ENCODE measurements around the gene KCNC3.

The KCNC3 gene

GRCh38 chr19:50365434-50366306 lies 36.5 kb upstream of the KCNC3 start, which contains the start of gene NAPSA:
Gene NAPSA, minus strand, starts transcription at chr19:50365639. Its CDS starts 18 bp downstream, at chr19:50365621.
- Histone ChIP-seq H3K9me3 (ENCODE audit: control insufficient read depth, low read length) (no peaks in the 10 kb centered on the region), H3K27ac (ENCODE audit: insufficient read depth, low read depth, low read length, poor library complexity, severe bottlenecking) (no peak within 1 kb of the TSS), H3K4me1 (ENCODE audit: control insufficient read depth, insufficient read depth, low read length) (no peaks in the 10 kb centered on the region), H3K27me3 (ENCODE audit: control insufficient read depth, insufficient read depth, low read length, poor library complexity, severe bottlenecking) (no peaks in the 10 kb centered on the region), H3K4me3 (ENCODE audit: insufficient read depth, low read depth, low read length) (no peak within 1 kb of the TSS), H3K36me3 (ENCODE audit: control insufficient read depth, insufficient read depth, low read length) (no peaks in the 10 kb centered on the region)
- 83 to 87% methylated on average over 11 of the region's 11 CpGs for WGBS, 2 experiments

GRCh38 chr19:50362656-50363424 lies 33.7 kb upstream of the KCNC3 start:
- no peak overlapping the region for H3K4me3 ChIP-seq (ENCODE audit: insufficient read depth, low read depth, low read length)
- WGBS, 2 experiments: 74 to 81% methylated on average over 9 to 11 of the region's 11 CpGs
- no peak overlapping the region for H3K27ac ChIP-seq (ENCODE audit: insufficient read depth, low read depth, low read length, poor library complexity, severe bottlenecking)
- no peaks in the 10 kb centered on the region for H3K4me1 ChIP-seq (ENCODE audit: control insufficient read depth, insufficient read depth, low read length)
- H3K9me3 ChIP-seq (ENCODE audit: control insufficient read depth, low read length): no peaks in the 10 kb centered on the region
- H3K36me3 ChIP-seq (ENCODE audit: control insufficient read depth, insufficient read depth, low read length): no peaks in the 10 kb centered on the region
- H3K27me3 ChIP-seq (ENCODE audit: control insufficient read depth, insufficient read depth, low read length, poor library complexity, severe bottlenecking): no peaks in the 10 kb centered on the region

- Histone ChIP-seq H3K36me3 (ENCODE audit: control insufficient read depth, insufficient read depth, low read length) (no peaks in the 10 kb centered on the region), H3K9me3 (ENCODE audit: control insufficient read depth, low read length) (no peaks in the 10 kb centered on the region), H3K27me3 (ENCODE audit: control insufficient read depth, insufficient read depth, low read length, poor library complexity, severe bottlenecking) (no peaks in the 10 kb centered on the region), H3K4me1 (ENCODE audit: control insufficient read depth, insufficient read depth, low read length) (no peaks in the 10 kb centered on the region), H3K27ac (ENCODE audit: insufficient read depth, low read depth, low read length, poor library complexity, severe bottlenecking) (no peak overlapping the region), H3K4me3 (ENCODE audit: insufficient read depth, low read depth, low read length) (no peak overlapping the region)
- WGBS, 2 experiments: 90 to 92% methylated on average over 6 to 7 of the region's 7 CpGs
Measured at GRCh38 chr19:50362030-50362412, 32.8 kb upstream of the KCNC3 start.

GRCh38 chr19:50361290-50362029 lies 32.3 kb upstream of the KCNC3 start:
- no peaks in the 10 kb centered on the region for H3K9me3 ChIP-seq (ENCODE audit: control insufficient read depth, low read length)
- no peaks in the 10 kb centered on the region for H3K27me3 ChIP-seq (ENCODE audit: control insufficient read depth, insufficient read depth, low read length, poor library complexity, severe bottlenecking)
- H3K4me1 ChIP-seq (ENCODE audit: control insufficient read depth, insufficient read depth, low read length): no peaks in the 10 kb centered on the region
- WGBS, 2 experiments: 81% methylated on average over 6 of the region's 7 CpGs
- no peaks in the 10 kb centered on the region for H3K36me3 ChIP-seq (ENCODE audit: control insufficient read depth, insufficient read depth, low read length)
- no peak overlapping the region for H3K27ac ChIP-seq (ENCODE audit: insufficient read depth, low read depth, low read length, poor library complexity, severe bottlenecking)
- H3K4me3 ChIP-seq (ENCODE audit: insufficient read depth, low read depth, low read length): no peak overlapping the region

GRCh38 chr19:50359328-50359818 lies 30.2 kb upstream of the KCNC3 start:
- Histone ChIP-seq H3K4me3 (ENCODE audit: insufficient read depth, low read depth, low read length) (no peak overlapping the region), H3K9me3 (ENCODE audit: control insufficient read depth, low read length) (no peaks in the 10 kb centered on the region), H3K27me3 (ENCODE audit: control insufficient read depth, insufficient read depth, low read length, poor library complexity, severe bottlenecking) (no peaks in the 10 kb centered on the region), H3K4me1 (ENCODE audit: control insufficient read depth, insufficient read depth, low read length) (no peaks in the 10 kb centered on the region), H3K27ac (ENCODE audit: insufficient read depth, low read depth, low read length, poor library complexity, severe bottlenecking) (no peak overlapping the region), H3K36me3 (ENCODE audit: control insufficient read depth, insufficient read depth, low read length) (no peaks in the 10 kb centered on the region)
- WGBS, 2 experiments: 88 to 89% methylated on average over 11 of the region's 11 CpGs

- no peak overlapping the region for H3K4me3 ChIP-seq (ENCODE audit: insufficient read depth, low read depth, low read length)
- H3K9me3 ChIP-seq (ENCODE audit: control insufficient read depth, low read length): no peaks in the 10 kb centered on the region
- no peak overlapping the region for H3K27ac ChIP-seq (ENCODE audit: insufficient read depth, low read depth, low read length, poor library complexity, severe bottlenecking)
- H3K36me3 ChIP-seq (ENCODE audit: control insufficient read depth, insufficient read depth, low read length): no peaks in the 10 kb centered on the region
- 91% methylated on average over 54 of the region's 54 CpGs for WGBS, 2 experiments
- no peaks in the 10 kb centered on the region for H3K27me3 ChIP-seq (ENCODE audit: control insufficient read depth, insufficient read depth, low read length, poor library complexity, severe bottlenecking)
- H3K4me1 ChIP-seq (ENCODE audit: control insufficient read depth, insufficient read depth, low read length): no peaks in the 10 kb centered on the region
Measured at GRCh38 chr19:50358483-50359327, 29.5 kb upstream of the KCNC3 start.

- H3K27me3 ChIP-seq (ENCODE audit: control insufficient read depth, insufficient read depth, low read length, poor library complexity, severe bottlenecking): no peaks in the 10 kb centered on the region
- H3K36me3 ChIP-seq (ENCODE audit: control insufficient read depth, insufficient read depth, low read length): no peaks in the 10 kb centered on the region
- no peaks in the 10 kb centered on the region for H3K4me1 ChIP-seq (ENCODE audit: control insufficient read depth, insufficient read depth, low read length)
- no peaks in the 10 kb centered on the region for H3K9me3 ChIP-seq (ENCODE audit: control insufficient read depth, low read length)
- 70 to 71% methylated on average over 54 of the region's 54 CpGs for WGBS, 2 experiments
- no peak overlapping the region for H3K27ac ChIP-seq (ENCODE audit: insufficient read depth, low read depth, low read length, poor library complexity, severe bottlenecking)
- no peak overlapping the region for H3K4me3 ChIP-seq (ENCODE audit: insufficient read depth, low read depth, low read length)
Measured at GRCh38 chr19:50357178-50358100, 28.3 kb upstream of the KCNC3 start.

GRCh38 chr19:50356691-50357177 lies 27.6 kb upstream of the KCNC3 start:
- Histone ChIP-seq H3K27me3 (ENCODE audit: control insufficient read depth, insufficient read depth, low read length, poor library complexity, severe bottlenecking) (no peaks in the 10 kb centered on the region), H3K9me3 (ENCODE audit: control insufficient read depth, low read length) (no peaks in the 10 kb centered on the region), H3K4me3 (ENCODE audit: insufficient read depth, low read depth, low read length) (no peak overlapping the region), H3K27ac (ENCODE audit: insufficient read depth, low read depth, low read length, poor library complexity, severe bottlenecking) (no peak overlapping the region), H3K4me1 (ENCODE audit: control insufficient read depth, insufficient read depth, low read length) (no peaks in the 10 kb centered on the region), H3K36me3 (ENCODE audit: control insufficient read depth, insufficient read depth, low read length) (no peaks in the 10 kb centered on the region)
- WGBS, 2 experiments: 42 to 48% methylated on average over 12 to 13 of the region's 13 CpGs
